Hepatocyte (in vitro differentiated cells): ENCODE results near the gene BRS3. TPM values are rescaled to one million over a fixed set of nuclear protein-coding genes. Genes with fewer than 3 reads are reported as not detected.

Source experiments
- DNase-seq: peaks from one replicate; pipeline ENCODE4 v3.0.0-alpha.2; 2016; ENCODE audit warnings: low spot score
- H2AFZ ChIP-seq: fragments of 200-600 bp; sonication (generic); 2 replicates; pipeline ENCODE4 v1.6.0; 2016; ENCODE audit warnings: antibody characterized with exemption, mild to moderate bottlenecking
- H3K27ac ChIP-seq: fragments of 200-600 bp; sonication (generic); 2 replicates; pipeline ENCODE4 v1.5.1; 2016; ENCODE audit warnings: mild to moderate bottlenecking
- H3K27me3 ChIP-seq: fragments of 200-600 bp; sonication (generic); 2 replicates; pipeline ENCODE4 v1.6.1; 2016
- H3K36me3 ChIP-seq: fragments of 200-600 bp; sonication (generic); replicated peaks from 2 replicates; pipeline ENCODE4 v1.5.1; 2016; ENCODE audit warnings: low read depth; ENCODE audit not compliant: insufficient read depth
- H3K4me1 ChIP-seq: fragments of 200-600 bp; sonication (generic); 2 replicates; pipeline ENCODE4 v1.5.1; 2016; ENCODE audit warnings: mild to moderate bottlenecking, moderate library complexity; ENCODE audit not compliant: insufficient read depth
- H3K4me2 ChIP-seq: fragments of 200-600 bp; sonication (generic); 2 replicates; pipeline ENCODE4 v1.6.0; 2016
- H3K4me3 ChIP-seq: fragments of 200-600 bp; sonication (generic); 2 replicates; pipeline ENCODE4 v1.5.1; 2016; ENCODE audit warnings: mild to moderate bottlenecking
- H3K79me2 ChIP-seq: fragments of 200-600 bp; sonication (generic); 2 replicates; pipeline ENCODE4 v1.6.0; 2017; ENCODE audit warnings: mild to moderate bottlenecking
- H3K9me2 ChIP-seq: fragments of 200-600 bp; sonication (generic); replicated peaks from 2 replicates; pipeline ENCODE4 v1.6.0; 2017; ENCODE audit warnings: mild to moderate bottlenecking; ENCODE audit not compliant: insufficient read depth
- H3K9me3 ChIP-seq: fragments of 200-600 bp; sonication (generic); 2 replicates; pipeline ENCODE4 v1.5.1; 2016; ENCODE audit warnings: low read depth, mild to moderate bottlenecking
- H4K20me1 ChIP-seq: fragments of 200-600 bp; sonication (generic); 2 replicates; pipeline ENCODE4 v1.6.0; 2016; ENCODE audit warnings: mild to moderate bottlenecking; ENCODE audit not compliant: insufficient read depth, poor library complexity, severe bottlenecking
- EZH2 ChIP-seq: fragments of 200-600 bp; sonication (generic); IDR thresholded peaks from 2 replicates; pipeline ENCODE4 v1.6.1; 2016; ENCODE audit warnings: antibody characterized with exemption, mild to moderate bottlenecking, borderline replicate concordance
- EZH2phosphoT487 ChIP-seq: fragments of 200-600 bp; sonication (generic); IDR thresholded peaks from one replicate; pipeline ENCODE4 v1.6.1; 2018; ENCODE audit warnings: antibody characterized with exemption, mild to moderate bottlenecking, low read depth, moderate library complexity; ENCODE audit not compliant: unreplicated experiment, severe bottlenecking
- WGBS: methylation state at CpG from one replicate; pipeline ENCODE4 v1.1.6; 2016; ENCODE audit warnings: low lambda C conversion rate; ENCODE audit errors: missing lambda C conversion rate; 5-methylcytosine and 5-hydroxymethylcytosine counted together
- polyA plus RNA-seq: library from polyadenylated mRNA; unstranded; fragments of >200 nt; fragmentation: Nextera tagmentation; extraction: Ambion mirVana; gene quantifications from 2 replicates; pipeline ENCODE4 v1.2.1, GENCODE V29; 2016
- total RNA-seq: library from RNA; depleted of rRNA; stranded (reverse); fragments of >200 nt; gene quantifications from 2 replicates; pipeline ENCODE4 v1.2.3, GENCODE V29; 2014
- TF ChIP-seq, protein P1 (sequence below): fragments of 200-600 bp; sonication (generic); IDR thresholded peaks from 2 replicates; pipeline ENCODE4 v1.5.1; 2016; ENCODE audit warnings: antibody characterized with exemption, mild to moderate bottlenecking; ENCODE audit not compliant: poor library complexity

BRS3 gene
- total and polyA plus RNA-seq, 2 experiments from 2014 or later = not detected

GRCh38 chrX:136496764-136497555, 9.2 kb downstream of the BRS3 start:
- Histone ChIP-seq H2AFZ (peak overlapping the region; percentile 72), H3K27me3 (no peaks in the 10 kb centered on the region), H3K27ac (peak overlapping the region; percentile 100), H3K4me2 (peak overlapping the region; percentile 76), H3K79me2 (peaks cover 20% of the 10 kb centered on the region), H3K4me3 (peak overlapping the region; percentile 68), H3K4me1 (no peaks in the 10 kb centered on the region), H3K36me3 (no peaks in the 10 kb centered on the region), H4K20me1 (no peaks in the 10 kb centered on the region), H3K9me3 (no peaks in the 10 kb centered on the region), H3K9me2 (no peaks in the 10 kb centered on the region)
- WGBS = 50% methylated on average over 57 of the region's 111 CpGs
- peak; percentile 89 for DNase-seq
- TF ChIP-seq, protein P1, sequence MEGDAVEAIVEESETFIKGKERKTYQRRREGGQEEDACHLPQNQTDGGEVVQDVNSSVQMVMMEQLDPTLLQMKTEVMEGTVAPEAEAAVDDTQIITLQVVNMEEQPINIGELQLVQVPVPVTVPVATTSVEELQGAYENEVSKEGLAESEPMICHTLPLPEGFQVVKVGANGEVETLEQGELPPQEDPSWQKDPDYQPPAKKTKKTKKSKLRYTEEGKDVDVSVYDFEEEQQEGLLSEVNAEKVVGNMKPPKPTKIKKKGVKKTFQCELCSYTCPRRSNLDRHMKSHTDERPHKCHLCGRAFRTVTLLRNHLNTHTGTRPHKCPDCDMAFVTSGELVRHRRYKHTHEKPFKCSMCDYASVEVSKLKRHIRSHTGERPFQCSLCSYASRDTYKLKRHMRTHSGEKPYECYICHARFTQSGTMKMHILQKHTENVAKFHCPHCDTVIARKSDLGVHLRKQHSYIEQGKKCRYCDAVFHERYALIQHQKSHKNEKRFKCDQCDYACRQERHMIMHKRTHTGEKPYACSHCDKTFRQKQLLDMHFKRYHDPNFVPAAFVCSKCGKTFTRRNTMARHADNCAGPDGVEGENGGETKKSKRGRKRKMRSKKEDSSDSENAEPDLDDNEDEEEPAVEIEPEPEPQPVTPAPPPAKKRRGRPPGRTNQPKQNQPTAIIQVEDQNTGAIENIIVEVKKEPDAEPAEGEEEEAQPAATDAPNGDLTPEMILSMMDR = no peak
- TF ChIP-seq EZH2 (no peak), EZH2phosphoT487 (no peak)

- DNase-seq = no peak
- H3K79me2 ChIP-seq = peaks cover 20% of the 10 kb centered on the region
- H3K9me3 ChIP-seq = no peaks in the 10 kb centered on the region
- no peaks in the 10 kb centered on the region for H4K20me1 ChIP-seq
- H3K27ac ChIP-seq = peak within 1 kb of the TSS; percentile 100
- H3K4me3 ChIP-seq = peak within 1 kb of the TSS; percentile 68
- TF ChIP-seq EZH2 (no peak), EZH2phosphoT487 (no peak)
- TF ChIP-seq, protein P1 = no peak
- H2AFZ ChIP-seq = peak within 1 kb of the TSS; percentile 72
- 25% methylated on average over 23 of the region's 35 CpGs for WGBS
- no peaks in the 10 kb centered on the region for H3K9me2 ChIP-seq
- H3K27me3 ChIP-seq = no peaks in the 10 kb centered on the region
- H3K4me1 ChIP-seq = no peaks in the 10 kb centered on the region
- no peaks in the 10 kb centered on the region for H3K36me3 ChIP-seq
- peak within 1 kb of the TSS; percentile 76 for H3K4me2 ChIP-seq
Measured at GRCh38 chrX:136497556-136498052, 9.9 kb downstream of the BRS3 start, which contains the start of gene HTATSF1. TSS of gene HTATSF1 (plus strand) at chrX:136497592. CDS start at chrX:136497685, 93 bp downstream.

DNA sequence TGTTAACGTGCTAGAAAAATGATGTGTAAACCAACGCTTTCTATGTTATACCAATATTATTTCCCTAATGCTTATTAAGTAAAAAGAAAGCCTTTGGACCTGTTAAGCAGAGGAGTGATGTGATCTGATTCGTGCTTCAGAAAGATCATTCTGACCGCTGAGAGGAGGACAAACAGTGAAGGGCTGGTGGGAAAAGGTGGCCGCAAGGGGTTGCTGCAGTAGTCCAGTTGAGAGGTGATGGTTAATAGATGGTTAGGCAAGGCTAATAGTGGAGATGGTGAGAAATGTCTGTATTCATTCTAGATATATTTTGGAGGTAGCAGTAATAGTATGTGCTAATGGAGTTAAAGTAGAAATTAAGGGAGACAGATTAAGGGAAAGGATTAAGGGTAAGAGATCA, 31.3 kb downstream of the BRS3 start:
- Histone ChIP-seq H3K79me2 (no peaks in the 10 kb centered on the region), H3K27ac (no peak overlapping the region), H3K9me3 (no peaks in the 10 kb centered on the region), H4K20me1 (no peaks in the 10 kb centered on the region), H3K27me3 (no peaks in the 10 kb centered on the region), H3K4me3 (no peak overlapping the region), H3K36me3 (no peaks in the 10 kb centered on the region), H3K9me2 (no peaks in the 10 kb centered on the region), H3K4me1 (no peaks in the 10 kb centered on the region), H3K4me2 (no peak overlapping the region), H2AFZ (no peak overlapping the region)
- no peak for DNase-seq
- 77% methylated on average over 5 of the region's 5 CpGs for WGBS
- TF ChIP-seq EZH2 (no peak), EZH2phosphoT487 (no peak)
- TF ChIP-seq, protein P1 = no peak
